HK-2 (cell line): Measurements from ENCODE around the gene LIM2.

Experiments used
- DNase-seq: peaks from one replicate; pipeline ENCODE4 v3.0.0-alpha.2; 2018; ENCODE audit not compliant: unreplicated experiment

Gene LIM2

DNA sequence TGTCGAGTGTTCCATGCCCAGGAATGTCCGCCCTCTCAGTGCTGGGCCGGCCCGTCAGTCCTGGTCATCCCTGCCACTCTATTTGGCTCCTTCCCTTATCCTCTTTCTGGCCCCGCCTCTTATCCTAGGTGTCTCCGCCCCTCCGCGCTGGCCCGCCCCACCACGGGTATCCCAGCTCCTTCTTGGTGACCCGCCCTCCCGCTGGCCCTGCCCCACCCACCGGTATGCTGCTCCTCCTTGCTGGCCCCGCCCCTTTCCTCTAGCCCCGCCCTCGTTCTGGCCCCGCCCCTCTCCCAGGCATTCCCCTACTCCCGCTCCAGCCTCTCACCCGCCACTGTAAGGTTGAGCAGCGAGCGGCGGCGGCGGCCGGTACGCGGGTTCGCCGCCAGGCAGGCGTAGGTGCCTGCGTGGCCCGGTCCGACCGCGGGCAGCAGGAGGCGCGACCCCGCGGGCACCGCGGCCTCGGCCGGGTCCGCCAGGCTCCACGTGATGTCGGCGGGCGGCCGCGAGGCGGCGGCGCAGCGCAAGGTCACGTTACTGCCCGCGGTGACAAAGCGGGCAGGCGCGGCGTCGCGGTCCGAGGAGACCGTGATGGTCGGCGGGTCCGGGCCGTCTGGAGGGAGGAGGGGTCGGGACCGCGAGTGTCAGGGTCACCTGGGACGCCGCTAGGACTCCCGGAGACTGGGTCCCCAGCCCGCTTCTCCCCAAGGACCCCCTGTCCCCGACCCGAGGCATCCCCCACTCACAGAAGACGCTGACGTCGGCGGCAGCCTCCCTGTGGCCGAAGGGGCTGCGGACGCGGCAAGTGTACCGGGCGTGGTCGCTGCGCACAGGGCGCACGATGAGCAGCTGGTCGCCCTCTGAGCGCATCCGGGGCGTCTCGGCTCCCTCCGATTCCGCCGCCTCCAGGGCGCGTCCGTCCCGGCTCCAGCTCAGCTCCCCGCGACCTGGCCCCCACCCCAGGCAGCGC, 47.8 kb downstream of the LIM2 start:
- peak; percentile 100 for DNase-seq

DNA sequence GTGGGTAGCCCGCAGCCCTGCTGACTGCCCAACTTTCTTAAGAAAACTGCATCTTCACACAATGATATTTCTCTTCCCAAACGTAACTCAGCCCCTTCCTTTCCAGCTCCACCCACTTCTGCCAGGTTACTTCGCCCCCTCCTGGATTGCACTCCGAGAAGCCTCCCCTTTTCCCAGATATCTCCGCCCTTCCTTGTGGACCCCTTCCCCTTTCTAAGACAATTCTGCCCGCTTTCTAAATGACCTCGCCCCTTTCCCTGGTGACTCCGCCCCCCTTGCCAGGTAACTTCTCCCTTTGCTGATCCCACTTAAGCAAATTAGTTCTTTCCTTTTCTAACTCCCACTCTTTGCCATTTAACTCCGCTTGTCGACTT, 48.5 kb downstream of the LIM2 start:
- no peak for DNase-seq

DNA sequence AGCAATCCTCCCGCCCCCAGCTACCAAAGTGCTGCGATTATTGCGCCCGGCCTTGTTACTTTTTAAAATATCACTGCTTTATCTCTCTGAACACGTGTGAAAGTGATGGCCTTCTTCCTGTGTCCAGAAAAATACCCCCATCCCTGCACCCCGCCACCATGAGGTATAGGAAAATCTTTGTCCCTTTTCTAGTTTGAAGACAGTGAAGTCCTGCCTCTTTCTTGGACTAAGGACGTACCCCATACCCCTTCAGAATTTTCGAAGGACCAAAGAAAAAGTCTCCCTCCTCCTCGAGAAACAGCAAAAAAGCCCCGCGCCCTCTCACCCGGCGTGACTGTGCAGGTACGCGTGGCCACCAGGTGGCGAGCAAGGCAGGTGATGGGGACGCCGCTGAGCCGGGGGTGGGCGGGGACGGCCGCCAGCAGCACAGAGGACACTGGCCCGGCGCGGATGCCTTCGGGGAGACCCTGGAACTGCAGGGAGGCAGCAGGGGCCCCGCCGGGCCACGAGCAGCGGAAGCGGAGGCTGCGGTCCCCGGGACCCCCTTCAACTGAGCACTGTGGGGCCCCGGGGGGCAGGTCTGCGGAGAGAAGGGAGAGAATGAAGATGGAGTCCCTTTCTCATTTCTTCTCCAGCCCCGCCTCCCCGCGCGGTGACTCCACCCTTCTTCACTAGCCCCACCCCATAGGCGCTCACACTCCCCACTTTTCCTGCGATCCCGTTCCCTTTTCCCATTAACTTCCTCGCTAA, 49.0 kb downstream of the LIM2 start:
- DNase-seq: peak; percentile 85

DNA sequence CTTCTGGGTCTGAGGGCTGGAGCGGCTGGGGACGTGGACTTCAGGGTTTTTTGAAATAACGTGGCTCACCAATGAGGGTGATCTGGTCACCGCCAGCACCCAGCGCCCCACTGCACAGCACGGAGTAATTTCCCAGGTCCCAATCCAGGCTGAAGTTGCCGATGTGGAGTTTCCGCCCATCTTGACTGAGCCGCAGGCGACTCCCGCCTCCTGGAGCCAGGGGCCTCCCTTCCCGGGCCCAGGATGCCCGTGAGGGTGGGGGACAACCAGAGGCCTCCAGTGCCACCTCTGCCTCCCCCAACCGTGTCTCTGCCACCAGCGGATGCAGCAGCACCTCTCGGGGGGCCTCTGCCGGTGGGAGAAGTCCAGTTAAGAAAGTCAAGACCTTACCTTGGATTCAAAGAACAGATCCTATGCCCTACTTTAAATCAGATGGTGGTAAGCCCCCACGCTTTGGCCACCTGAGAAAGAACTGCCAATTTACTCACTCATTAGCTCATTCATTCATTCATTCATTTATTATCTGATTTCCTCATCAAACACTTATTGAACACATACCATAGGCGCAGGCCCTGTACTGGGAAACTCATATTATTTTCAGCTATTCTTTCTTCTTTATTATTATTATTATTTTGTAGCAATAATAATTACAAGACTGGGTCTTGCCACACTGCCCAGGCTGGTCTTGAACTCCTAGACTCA, 49.8 kb downstream of the LIM2 start:
- DNase-seq: no peak

DNA sequence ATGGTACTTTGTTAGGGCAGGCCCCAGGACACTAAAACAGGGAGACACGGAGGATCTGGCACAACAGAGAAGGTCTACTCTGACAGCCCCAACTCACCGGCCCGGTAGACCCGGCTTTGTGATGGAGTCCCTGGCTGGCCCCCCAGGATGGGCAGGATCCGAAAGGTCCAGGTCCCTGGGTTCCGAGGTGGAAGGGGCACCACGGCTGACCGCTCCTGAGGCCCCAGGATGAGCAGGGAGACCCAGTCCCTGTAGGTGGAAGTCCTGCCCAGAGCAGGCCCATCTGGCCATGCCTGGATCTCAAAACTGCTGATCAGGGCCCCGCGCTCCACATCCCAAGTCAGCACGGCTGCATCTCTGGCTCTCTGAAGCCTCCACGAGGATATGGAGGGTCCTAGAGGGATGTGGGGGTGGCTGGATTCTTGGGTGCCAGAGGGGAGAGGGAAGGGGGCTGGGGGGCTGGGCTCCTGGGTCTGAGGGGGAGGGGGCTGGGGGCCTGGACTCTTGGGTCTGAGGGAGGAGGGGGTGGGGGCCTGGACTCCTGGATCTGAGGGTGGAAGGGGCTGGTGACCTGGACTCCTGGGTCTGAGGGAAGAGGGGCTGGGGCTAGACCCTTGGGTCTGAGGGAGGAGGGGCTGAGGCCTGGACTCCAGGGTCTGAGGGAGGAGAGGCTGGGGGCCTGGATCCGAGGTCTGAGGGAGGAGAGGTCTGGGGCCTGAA, 50.5 kb downstream of the LIM2 start:
- DNase-seq: no peak

DNA sequence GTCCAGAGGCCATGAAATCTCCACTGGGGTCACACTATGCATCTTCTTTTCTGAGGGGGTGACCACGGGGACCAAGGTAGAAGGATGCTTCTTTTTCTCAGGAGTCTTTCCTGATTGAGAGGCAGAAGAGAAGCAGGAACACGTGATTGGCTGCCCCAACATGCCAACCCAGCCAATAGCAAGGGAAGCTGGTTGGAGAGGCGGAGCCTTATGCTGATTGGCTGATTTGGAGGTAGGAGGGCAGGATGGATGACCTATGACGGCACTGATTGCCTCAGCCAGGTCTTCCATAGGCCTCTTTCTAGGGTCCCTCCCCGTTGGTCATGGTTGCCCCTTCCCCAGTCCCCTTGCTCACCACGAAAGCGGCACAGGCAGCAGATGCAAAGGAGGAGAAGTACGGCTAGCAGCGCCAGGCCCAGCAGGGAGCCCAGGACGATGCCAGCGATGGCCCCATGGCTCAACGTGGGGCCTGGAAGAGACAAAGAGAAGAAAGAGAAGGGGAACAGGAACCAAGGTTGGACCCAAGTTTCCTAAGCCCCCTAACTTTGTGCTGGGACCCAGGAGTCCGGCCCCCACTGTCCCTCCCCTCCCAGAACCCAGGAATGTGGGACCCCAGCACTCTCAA, 53.8 kb downstream of the LIM2 start:
- DNase-seq: no peak

DNA sequence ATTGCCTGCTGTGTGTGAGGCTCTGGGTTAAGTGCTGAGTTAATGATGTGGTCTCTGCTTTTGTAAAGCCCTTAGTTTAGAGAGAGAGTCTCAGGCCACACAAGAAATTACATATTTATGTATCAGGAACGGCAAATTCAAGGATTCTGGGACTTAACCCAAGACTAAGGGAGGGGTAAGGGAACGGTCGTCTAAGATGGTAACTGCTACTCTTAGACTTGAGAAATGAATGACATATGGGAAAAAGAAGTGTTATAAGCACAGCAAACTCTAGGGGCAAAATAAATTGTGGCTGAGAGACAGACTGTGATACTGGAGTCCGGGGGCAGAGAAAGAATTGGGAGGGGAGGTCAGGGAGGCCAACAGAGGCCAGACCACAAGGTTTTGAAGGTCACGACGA, 56.1 kb downstream of the LIM2 start:
- no peak for DNase-seq

DNA sequence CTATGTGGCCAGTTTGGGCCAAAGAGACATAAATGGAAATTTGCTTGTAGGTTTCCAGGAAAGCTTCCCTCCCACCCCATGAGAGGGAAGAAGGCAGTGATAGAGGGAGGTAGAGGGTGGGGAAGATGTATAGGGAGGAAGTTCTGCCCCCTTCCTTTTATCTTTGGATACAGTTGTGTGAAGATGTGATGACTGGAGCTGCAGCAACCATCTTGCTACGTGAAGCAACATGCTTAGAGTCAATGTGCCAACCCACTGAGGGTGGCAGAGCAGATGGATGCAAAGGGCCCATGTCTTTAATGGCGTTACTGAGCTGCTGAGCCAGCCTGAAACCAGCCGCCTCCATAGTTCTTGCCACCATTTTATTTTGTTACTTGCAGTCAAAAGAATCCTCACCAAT, 56.6 kb downstream of the LIM2 start:
- DNase-seq: no peak

DNA sequence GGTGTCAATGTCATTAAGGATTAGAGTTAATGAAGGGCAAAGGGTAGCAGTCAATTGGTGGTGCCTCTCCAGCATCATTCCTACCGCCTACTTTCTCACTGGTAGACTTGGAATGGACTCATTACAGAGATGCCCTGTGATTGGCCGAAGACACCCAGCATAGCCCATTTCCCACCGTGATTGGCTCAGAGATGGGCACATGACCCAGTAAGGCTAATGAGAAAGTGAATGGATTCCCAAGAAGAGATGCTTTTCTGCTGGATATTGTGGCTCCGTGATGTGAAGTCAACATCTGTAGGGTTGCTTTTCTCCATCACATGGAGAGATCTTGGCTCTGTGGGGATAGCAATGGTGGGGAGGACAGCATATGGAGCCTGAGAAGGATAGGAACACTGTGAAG, 57.4 kb downstream of the LIM2 start:
- DNase-seq: no peak
